Vagina (tissue), 2 donors: ENCODE results near the gene C2CD5. TPM values are rescaled to one million over a fixed set of nuclear protein-coding genes. Genes with fewer than 3 reads are reported as not detected.
"Not testable (repeated sequence)": the region's sequence is repeated elsewhere in the genome, so short reads cannot be mapped to it uniquely, and the experiment has no call there.

Experiments
- DNase-seq, 2 donors: peaks; one replicate each; pipeline ENCODE4 v3.0.0-alpha.2; 2017; ENCODE audit errors: extremely low spot score in 2 of 2
- H3K27ac ChIP-seq: fragments of 200-600 bp; sonication (generic); one replicate; pipeline ENCODE4 v1.5.1; 2019
- H3K27me3 ChIP-seq: fragments of 200-600 bp; sonication (generic); one replicate; pipeline ENCODE4 v1.5.1; 2019
- H3K36me3 ChIP-seq, 2 donors: fragments of 200-600 bp; sonication (generic); one replicate each; pipeline ENCODE4 v1.5.1; 2017 to 2019
- H3K4me1 ChIP-seq: fragments of 200-600 bp; sonication (generic); one replicate; pipeline ENCODE4 v1.5.1; 2019
- H3K4me3 ChIP-seq, 2 donors: fragments of 200-600 bp; sonication (generic); 1 replicate in 1 of 2; 2 replicates in 1 of 2; pipeline ENCODE4 v1.5.1; 2016 to 2019
- H3K9me3 ChIP-seq: fragments of 200-600 bp; sonication (generic); one replicate; pipeline ENCODE4 v1.5.1; 2019
- POLR2A ChIP-seq, 2 donors: fragments of 450-650 bp; IDR thresholded peaks; one replicate each; pipeline ENCODE4 v1.6.1; 2017; ENCODE audit warnings: antibody characterized with exemption in 2 of 2, mild to moderate bottlenecking in 2 of 2, moderate library complexity in 2 of 2
- POLR2AphosphoS5 ChIP-seq, 2 donors: sonication (generic); formaldehyde crosslinking; IDR thresholded peaks; one replicate each; pipeline ENCODE4 v1.9.0; 2017; ENCODE audit warnings: antibody characterized with exemption in 2 of 2, mild to moderate bottlenecking in 2 of 2, low read depth in 1 of 2; ENCODE audit not compliant: insufficient read depth in 1 of 2
- intact Hi-C: fragments of 100-400 bp; cut with DNase I; formaldehyde crosslinking; loops from one replicate; pipeline ENCODE4 v1.15.1; 2023
- total RNA-seq: library from RNA; depleted of rRNA; stranded (reverse); fragments of >200 nt; gene quantifications from one replicate; pipeline ENCODE4 v1.2.3, GENCODE V29; 2016
- TF ChIP-seq, protein P1 (sequence below), 3 experiments: fragments of 450-650 bp in 2 of 3; fragments of 200-600 bp in 1 of 3; sonication (generic) in 1 of 3; IDR thresholded peaks; one replicate each; pipeline ENCODE4 v1.5.1; 2017 to 2019; ENCODE audit warnings: antibody characterized with exemption in 3 of 3, mild to moderate bottlenecking in 2 of 3, moderate library complexity in 2 of 3

Gene C2CD5
- total RNA-seq, 1 donor from 2014 or later = 49.1 TPM

DNA sequence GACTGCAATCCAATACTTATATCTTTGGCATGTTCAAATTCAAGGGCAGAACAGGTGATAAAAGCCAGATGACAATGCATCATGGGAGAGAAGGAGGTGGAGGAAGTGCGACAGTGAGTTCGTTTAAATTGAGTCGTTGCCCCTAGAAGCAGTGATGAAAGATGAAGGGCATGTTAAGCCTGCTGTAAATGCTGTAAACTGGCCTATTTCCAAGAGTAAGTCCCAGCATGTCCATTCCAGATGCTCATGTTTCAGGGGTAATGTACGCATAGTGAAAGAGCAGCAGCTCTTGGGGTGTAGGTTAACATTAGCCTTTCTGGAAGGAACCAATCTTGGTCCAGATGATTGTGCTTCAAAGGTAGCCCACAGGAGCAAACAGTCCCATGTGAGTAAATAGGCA, 97.1 kb downstream of the C2CD5 start:
- Histone ChIP-seq H3K4me1 (no peaks in the 10 kb centered on the region), H3K27me3 (no peaks in the 10 kb centered on the region), H3K4me3 (no peak overlapping the region), H3K36me3 (no peaks in the 10 kb centered on the region), H3K27ac (no peak overlapping the region), H3K9me3 (no peaks in the 10 kb centered on the region)
- TF ChIP-seq POLR2A (IDR thresholded peaks at IDR 0.05) = no peak
- TF ChIP-seq, protein P1, sequence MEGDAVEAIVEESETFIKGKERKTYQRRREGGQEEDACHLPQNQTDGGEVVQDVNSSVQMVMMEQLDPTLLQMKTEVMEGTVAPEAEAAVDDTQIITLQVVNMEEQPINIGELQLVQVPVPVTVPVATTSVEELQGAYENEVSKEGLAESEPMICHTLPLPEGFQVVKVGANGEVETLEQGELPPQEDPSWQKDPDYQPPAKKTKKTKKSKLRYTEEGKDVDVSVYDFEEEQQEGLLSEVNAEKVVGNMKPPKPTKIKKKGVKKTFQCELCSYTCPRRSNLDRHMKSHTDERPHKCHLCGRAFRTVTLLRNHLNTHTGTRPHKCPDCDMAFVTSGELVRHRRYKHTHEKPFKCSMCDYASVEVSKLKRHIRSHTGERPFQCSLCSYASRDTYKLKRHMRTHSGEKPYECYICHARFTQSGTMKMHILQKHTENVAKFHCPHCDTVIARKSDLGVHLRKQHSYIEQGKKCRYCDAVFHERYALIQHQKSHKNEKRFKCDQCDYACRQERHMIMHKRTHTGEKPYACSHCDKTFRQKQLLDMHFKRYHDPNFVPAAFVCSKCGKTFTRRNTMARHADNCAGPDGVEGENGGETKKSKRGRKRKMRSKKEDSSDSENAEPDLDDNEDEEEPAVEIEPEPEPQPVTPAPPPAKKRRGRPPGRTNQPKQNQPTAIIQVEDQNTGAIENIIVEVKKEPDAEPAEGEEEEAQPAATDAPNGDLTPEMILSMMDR (IDR thresholded peaks at IDR 0.05) = no peak
- TF ChIP-seq POLR2AphosphoS5 (IDR thresholded peaks at IDR 0.05; ENCODE audit: insufficient read depth in 1 of 2, low read depth in 1 of 2) = no peak
- no peak for DNase-seq
- intact Hi-C loops = loop anchor here (10.0 kb wide), 1 partner anchor 112 kb away; the partner anchor contains the start of gene ST8SIA1

DNA sequence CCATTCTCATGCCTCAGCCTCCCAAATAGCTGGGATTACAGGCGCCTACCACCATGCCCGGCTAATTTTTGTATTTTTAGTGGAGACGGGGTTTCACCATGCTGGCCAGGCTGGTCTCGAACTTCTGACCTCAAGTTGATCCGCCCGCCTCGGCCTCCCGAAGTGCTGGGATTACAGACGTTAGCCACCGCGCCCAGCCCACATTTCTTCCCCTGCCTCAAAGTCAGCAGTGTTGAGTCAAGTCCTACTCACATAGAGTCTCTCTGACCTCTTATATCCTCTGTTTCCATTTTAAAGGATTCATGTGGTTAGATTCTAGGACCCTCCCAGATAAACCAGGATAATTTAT, 100.1 kb downstream of the C2CD5 start:
- not testable (repeated sequence) for H3K9me3 ChIP-seq, H3K4me3 ChIP-seq, H3K4me1 ChIP-seq, H3K27ac ChIP-seq, H3K27me3 ChIP-seq, H3K36me3 ChIP-seq, DNase-seq
- intact Hi-C loops = loop anchor here (10.0 kb wide), 1 partner anchor 109 kb away; the partner anchor contains the start of gene ST8SIA1

DNA sequence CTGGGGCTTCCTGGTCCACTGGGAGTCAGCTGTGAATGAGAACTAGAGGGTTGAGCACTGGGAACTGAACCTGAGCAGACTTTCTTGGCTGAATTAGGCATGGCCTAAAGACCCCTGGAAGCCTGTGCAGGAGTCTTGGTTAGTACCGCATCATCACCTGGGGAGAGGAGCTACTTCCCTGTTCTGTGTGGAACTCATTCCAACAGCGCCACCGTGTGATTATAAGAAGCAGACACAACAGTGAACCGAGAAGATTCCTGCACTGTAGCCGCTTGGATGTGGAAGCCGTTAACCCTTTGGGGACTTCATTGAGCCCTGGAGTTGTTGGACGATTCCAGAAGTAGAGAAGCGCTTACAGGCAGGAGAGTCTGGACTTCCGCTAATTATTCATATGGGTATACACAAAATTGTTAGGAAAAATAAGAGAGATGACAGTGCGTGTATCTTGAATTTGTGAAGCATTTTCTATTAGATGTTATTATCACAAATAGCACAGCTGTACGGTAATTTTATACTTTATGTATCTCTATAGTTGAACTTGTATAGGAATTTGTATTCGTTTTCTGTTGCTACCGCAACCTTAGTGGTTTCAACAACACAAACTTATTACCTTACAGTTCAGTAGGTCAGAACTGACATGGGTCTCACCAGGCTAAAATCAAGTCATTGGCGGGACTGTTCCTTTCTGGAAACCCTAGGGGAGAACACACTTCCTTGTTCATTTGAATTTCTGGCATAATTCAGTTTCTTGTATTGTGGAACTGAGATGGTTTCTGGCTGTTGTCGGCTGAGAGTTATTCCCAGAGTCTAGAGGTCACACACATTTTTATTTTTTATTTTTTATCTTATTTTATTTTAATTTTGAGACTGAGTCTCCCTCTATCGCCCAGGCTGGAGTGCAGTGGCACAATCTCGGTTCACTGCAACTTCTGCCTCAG, 100.7 kb downstream of the C2CD5 start:
- Histone ChIP-seq H3K27ac (no peak overlapping the region), H3K4me3 (no peak overlapping the region), H3K27me3 (no peaks in the 10 kb centered on the region), H3K36me3 (no peaks in the 10 kb centered on the region), H3K4me1 (no peaks in the 10 kb centered on the region), H3K9me3 (no peaks in the 10 kb centered on the region)
- intact Hi-C loops = loop anchor here (10.0 kb wide), 1 partner anchor 109 kb away; the partner anchor contains the start of gene ST8SIA1
- DNase-seq = no peak
- TF ChIP-seq POLR2A (IDR thresholded peaks at IDR 0.05) (no peak), POLR2AphosphoS5 (IDR thresholded peaks at IDR 0.05; ENCODE audit: insufficient read depth in 1 of 2, low read depth in 1 of 2) (no peak)
- TF ChIP-seq, protein P1 (IDR thresholded peaks at IDR 0.05) = peak; percentile 17 to 70 (median 60)

DNA sequence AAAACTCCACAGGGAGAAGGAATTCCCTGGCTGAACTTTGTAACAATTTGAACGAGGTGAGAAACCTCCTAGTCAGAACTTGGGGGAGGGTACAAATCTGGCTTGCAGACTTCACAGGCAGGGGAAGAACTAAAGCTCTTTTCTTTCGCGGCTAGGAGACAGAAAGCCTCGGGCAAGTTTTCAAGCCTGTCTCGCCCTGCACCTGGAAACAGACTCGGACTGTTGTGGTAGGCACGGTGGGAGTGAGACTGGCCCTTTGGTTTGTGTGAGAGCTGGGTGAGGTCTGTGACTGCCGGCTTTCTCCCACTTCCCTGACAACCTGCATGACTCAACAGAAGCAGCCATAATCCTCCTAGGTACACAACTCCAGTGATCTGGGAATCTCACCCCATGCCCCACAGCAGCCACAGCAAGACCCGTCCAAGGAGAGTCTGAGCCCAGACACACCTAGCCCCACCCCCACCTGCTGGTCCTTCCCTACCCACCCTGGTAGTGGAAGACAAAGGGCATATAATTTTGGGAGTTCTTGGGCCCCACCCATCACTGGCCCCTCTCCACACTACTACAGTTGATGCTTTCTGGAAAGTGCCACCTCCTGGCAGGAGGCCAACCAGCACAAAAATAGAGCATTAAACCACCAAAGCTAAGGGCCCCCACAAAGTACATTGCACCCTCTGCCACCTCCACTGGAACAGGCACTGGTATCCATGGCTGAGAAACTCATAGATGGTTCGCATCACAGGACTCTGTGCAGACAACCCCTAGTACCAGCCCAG, 107.1 kb downstream of the C2CD5 start:
- TF ChIP-seq POLR2AphosphoS5 (IDR thresholded peaks at IDR 0.05; ENCODE audit: insufficient read depth in 1 of 2, low read depth in 1 of 2) (no peak), POLR2A (IDR thresholded peaks at IDR 0.05) (no peak)
- TF ChIP-seq, protein P1 (IDR thresholded peaks at IDR 0.05) = no peak
- H3K36me3 ChIP-seq = no peaks in the 10 kb centered on the region
- no peaks in the 10 kb centered on the region for H3K9me3 ChIP-seq
- H3K27me3 ChIP-seq = no peaks in the 10 kb centered on the region
- intact Hi-C loops = no loop called here
- no peak for DNase-seq
- no peak overlapping the region for H3K4me3 ChIP-seq
- H3K27ac ChIP-seq = no peak overlapping the region
- no peaks in the 10 kb centered on the region for H3K4me1 ChIP-seq

DNA sequence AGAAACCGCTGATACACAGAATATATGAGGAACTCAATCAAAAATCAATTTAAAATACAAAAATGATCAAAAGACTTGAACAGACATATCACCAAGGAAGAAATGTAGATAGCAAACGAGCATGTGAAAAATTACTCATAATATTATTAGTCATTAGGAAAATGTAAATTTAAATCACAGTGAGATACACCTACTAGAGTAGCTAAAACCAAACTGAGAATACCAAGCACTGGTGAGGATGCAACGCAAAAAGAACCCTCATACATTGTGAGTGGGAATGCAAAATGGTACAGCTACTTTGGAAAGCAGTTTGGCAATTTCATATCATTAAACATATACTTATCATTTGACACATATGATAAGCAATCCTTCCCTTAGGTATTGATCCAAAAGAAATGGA, 108.8 kb downstream of the C2CD5 start:
- Histone ChIP-seq H3K4me1 (no peaks in the 10 kb centered on the region), H3K27ac (no peak overlapping the region), H3K9me3 (no peaks in the 10 kb centered on the region), H3K4me3 (no peak overlapping the region), H3K36me3 (no peaks in the 10 kb centered on the region), H3K27me3 (no peaks in the 10 kb centered on the region)
- DNase-seq = no peak
- TF ChIP-seq, protein P1 (IDR thresholded peaks at IDR 0.05) = no peak
- no peak for TF ChIP-seq POLR2A (IDR thresholded peaks at IDR 0.05)
- no peak for TF ChIP-seq POLR2AphosphoS5 (IDR thresholded peaks at IDR 0.05; ENCODE audit: insufficient read depth in 1 of 2, low read depth in 1 of 2)
- intact Hi-C loops = no loop called here
